Epithelial cell of proximal tubule (primary cell): ENCODE measurements around the gene ZNF416. TPM values are rescaled to one million over a fixed set of nuclear protein-coding genes. Genes with fewer than 3 reads are reported as not detected.
A peak's percentile ranks its signal among the peaks of the same experiment; 100 is the strongest.

Experiments used
- DNase-seq: peaks from one replicate; pipeline ENCODE4 v3.0.0-alpha.2; 2011; ENCODE audit warnings: low read depth
- H3K4me3 ChIP-seq: 2 replicates; pipeline ENCODE4 v1.5.1; 2011; ENCODE audit warnings: low read depth, mild to moderate bottlenecking, low read length
- total RNA-seq: library from RNA; depleted of rRNA; stranded (reverse); fragments of >200 nt; gene quantifications from 2 replicates; pipeline ENCODE4 v1.2.3, GENCODE V29; 2015
- TF ChIP-seq, protein P1 (sequence below): conservative IDR thresholded peaks from 2 replicates; pipeline ENCODE4 v1.5.1; 2012; ENCODE audit warnings: low read depth, mild to moderate bottlenecking, low read length

ZNF416 gene
- total RNA-seq, 1 donor from 2014 or later: 2.0 TPM

DNA sequence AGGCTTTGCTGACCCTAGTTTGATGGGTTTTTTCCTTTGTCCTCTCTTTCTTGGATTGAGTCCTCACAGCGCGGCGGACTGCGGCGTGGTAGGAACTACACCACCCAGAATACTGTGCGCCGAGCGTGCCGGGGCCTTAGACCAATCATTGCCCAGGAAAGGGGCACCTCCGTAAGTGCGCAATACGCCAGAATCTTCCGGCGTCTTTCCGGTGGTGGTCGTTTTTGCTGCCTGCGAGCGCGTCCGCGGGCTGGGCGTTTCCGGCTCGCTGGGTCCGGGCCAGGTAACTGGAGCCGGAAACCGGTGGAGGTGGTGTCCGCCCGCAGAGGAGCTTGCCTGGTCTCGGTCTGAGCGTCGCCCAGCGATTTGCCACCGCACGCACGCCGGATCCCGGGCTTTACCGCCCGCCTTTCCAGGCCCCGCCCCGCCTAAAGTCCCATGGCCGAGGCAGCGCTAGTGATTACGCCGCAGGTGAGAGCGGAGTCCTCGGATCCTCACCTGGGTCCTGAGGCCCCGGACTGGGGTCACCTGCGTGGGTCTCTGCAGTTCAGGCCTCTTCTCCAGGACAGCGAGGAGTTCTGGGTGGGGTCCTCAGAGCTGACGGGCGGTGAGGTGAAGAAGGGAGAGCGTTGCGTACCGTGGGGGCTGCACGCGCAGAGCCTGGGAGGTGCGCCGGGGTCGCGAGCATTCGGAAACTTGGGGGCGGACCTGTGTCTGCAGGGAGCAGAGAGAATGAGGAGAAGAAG lies 51.4 kb downstream of the ZNF416 start, which contains the start of gene ZNF549:
ZNF549 (plus strand) TSS at position 221 of the 746 bp plus-strand sequence; CDS start at position 439, 218 bp downstream.
- TF ChIP-seq, protein P1, sequence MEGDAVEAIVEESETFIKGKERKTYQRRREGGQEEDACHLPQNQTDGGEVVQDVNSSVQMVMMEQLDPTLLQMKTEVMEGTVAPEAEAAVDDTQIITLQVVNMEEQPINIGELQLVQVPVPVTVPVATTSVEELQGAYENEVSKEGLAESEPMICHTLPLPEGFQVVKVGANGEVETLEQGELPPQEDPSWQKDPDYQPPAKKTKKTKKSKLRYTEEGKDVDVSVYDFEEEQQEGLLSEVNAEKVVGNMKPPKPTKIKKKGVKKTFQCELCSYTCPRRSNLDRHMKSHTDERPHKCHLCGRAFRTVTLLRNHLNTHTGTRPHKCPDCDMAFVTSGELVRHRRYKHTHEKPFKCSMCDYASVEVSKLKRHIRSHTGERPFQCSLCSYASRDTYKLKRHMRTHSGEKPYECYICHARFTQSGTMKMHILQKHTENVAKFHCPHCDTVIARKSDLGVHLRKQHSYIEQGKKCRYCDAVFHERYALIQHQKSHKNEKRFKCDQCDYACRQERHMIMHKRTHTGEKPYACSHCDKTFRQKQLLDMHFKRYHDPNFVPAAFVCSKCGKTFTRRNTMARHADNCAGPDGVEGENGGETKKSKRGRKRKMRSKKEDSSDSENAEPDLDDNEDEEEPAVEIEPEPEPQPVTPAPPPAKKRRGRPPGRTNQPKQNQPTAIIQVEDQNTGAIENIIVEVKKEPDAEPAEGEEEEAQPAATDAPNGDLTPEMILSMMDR: no peak
- DNase-seq: peak; percentile 43

More for the DNA sequence above, 51.4 kb downstream of the ZNF416 start, which contains the start of gene ZNF549:
- H3K4me3 ChIP-seq: peak within 1 kb of the TSS; percentile 99

Other genes starting within 250 kb of the ZNF416 start
- gene ZNF304, start 227.6 kb downstream of the ZNF416 start, total RNA-seq: 2.7 and 5.8 TPM in 2 replicates
- gene TRAPPC2B, start 215.4 kb downstream of the ZNF416 start, total RNA-seq: 14.8 and 36.2 TPM in 2 replicates
- gene ZNF547, start 215.4 kb downstream of the ZNF416 start, total RNA-seq: 1.3 and 3.4 TPM in 2 replicates
- 4.7 and 6.1 TPM in 2 replicates for gene ZNF548, start 189.1 kb downstream of the ZNF416 start, total RNA-seq
- 2.5 and 4.6 TPM in 2 replicates for gene ZNF17, start 167.8 kb downstream of the ZNF416 start, total RNA-seq
- gene ZNF749, start 143.6 kb downstream of the ZNF416 start, total RNA-seq: 8.6 and 16.3 TPM in 2 replicates
- 0.07 TPM in 1 of 2 replicates, not detected in the other for gene VN1R1, start 121.8 kb downstream of the ZNF416 start, total RNA-seq
- gene ZNF772, start 101.3 kb downstream of the ZNF416 start, total RNA-seq: 6.1 and 6.2 TPM in 2 replicates
- 2.5 and 3.8 TPM in 2 replicates for gene ZNF419, start 91.2 kb downstream of the ZNF416 start, total RNA-seq
- gene ZNF773, start 79.0 kb downstream of the ZNF416 start, total RNA-seq: 4.6 and 5.4 TPM in 2 replicates
- gene ZNF549, start 51.6 kb downstream of the ZNF416 start, total RNA-seq: 1.7 and 2.4 TPM in 2 replicates
- 1.8 and 4.6 TPM in 2 replicates for gene ZNF550, start 19.0 kb downstream of the ZNF416 start, total RNA-seq
- gene ZIK1, start 5.2 kb upstream of the ZNF416 start, total RNA-seq: 3.6 and 4.8 TPM in 2 replicates
- gene ZNF530, start 21.0 kb upstream of the ZNF416 start, total RNA-seq: 5.4 and 10.3 TPM in 2 replicates
- gene ZNF134, start 35.3 kb upstream of the ZNF416 start, total RNA-seq: 11.9 and 16.8 TPM in 2 replicates
- 2.7 and 6.6 TPM in 2 replicates for gene ZNF211, start 54.3 kb upstream of the ZNF416 start, total RNA-seq
- not detected in 2 replicates for gene ZSCAN4, start 90.0 kb upstream of the ZNF416 start, total RNA-seq
- 1.8 and 8.0 TPM in 2 replicates for gene ZNF551, start 103.1 kb upstream of the ZNF416 start, total RNA-seq
- gene ZNF154, start 130.3 kb upstream of the ZNF416 start, total RNA-seq: 1.4 and 2.1 TPM in 2 replicates
- gene ZNF671, start 148.7 kb upstream of the ZNF416 start, total RNA-seq: 1.3 and 3.0 TPM in 2 replicates
- 8.6 and 9.0 TPM in 2 replicates for gene ZNF776, start 167.9 kb upstream of the ZNF416 start, total RNA-seq
- 6.7 and 6.9 TPM in 2 replicates for gene ZNF586, start 190.8 kb upstream of the ZNF416 start, total RNA-seq
- 7.0 and 8.9 TPM in 2 replicates for gene ZNF552, start 236.0 kb upstream of the ZNF416 start, total RNA-seq